Measurements from ENCODE around the gene NCK2. TPM values are rescaled to one million over a fixed set of nuclear protein-coding genes. Genes with fewer than 3 reads are reported as not detected.

NCK2 gene
- total RNA-seq, 4 donors from 2014 or later = 55.4 to 90.5 (median 62.5) TPM

DNA sequence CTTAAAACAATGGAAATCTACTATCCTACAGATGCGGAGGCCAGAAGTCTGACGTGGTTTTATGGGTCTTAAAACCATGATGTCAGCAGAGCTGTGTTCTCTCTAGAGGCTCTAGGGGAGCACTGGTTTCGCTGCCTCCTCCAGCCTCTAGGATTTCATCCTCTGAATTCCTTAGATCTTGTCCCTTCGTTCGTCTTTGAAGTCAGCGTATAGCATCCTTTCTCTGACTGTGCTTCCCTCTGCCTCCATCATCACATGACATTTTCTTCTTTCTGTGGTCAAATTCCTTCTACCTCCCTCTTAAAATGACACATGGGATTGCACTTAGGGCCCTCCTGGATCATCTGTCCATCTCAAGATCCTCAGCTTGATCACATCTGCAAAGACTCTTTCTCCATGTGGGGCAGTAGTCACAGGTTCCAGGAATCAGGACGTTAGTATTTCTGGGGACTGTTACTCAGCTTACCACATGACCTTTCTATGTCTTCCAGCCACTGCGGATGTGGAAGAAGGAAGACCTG lies 22.7 kb upstream of the NCK2 start:
- Histone ChIP-seq H3K4me1 (peaks cover 0 to 8% (median 0%) of the 10 kb centered on the region in 3 donors), H3K27me3 (no peaks in the 10 kb centered on the region), H3K9me3 (peaks cover 0 to 1% (median 0%) of the 10 kb centered on the region in 3 donors), H3K4me3 (no peak overlapping the region), H3K27ac (no peak overlapping the region), H3K36me3 (no peaks in the 10 kb centered on the region)
- WGBS, 2 donors = 78 to 86% methylated on average over 8 of the region's 8 CpGs
- DNase-seq = no peak
- TF ChIP-seq POLR2A (IDR thresholded peaks at IDR 0.05) = no peak
- TF ChIP-seq, protein P1, sequence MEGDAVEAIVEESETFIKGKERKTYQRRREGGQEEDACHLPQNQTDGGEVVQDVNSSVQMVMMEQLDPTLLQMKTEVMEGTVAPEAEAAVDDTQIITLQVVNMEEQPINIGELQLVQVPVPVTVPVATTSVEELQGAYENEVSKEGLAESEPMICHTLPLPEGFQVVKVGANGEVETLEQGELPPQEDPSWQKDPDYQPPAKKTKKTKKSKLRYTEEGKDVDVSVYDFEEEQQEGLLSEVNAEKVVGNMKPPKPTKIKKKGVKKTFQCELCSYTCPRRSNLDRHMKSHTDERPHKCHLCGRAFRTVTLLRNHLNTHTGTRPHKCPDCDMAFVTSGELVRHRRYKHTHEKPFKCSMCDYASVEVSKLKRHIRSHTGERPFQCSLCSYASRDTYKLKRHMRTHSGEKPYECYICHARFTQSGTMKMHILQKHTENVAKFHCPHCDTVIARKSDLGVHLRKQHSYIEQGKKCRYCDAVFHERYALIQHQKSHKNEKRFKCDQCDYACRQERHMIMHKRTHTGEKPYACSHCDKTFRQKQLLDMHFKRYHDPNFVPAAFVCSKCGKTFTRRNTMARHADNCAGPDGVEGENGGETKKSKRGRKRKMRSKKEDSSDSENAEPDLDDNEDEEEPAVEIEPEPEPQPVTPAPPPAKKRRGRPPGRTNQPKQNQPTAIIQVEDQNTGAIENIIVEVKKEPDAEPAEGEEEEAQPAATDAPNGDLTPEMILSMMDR (IDR thresholded peaks at IDR 0.05) = no peak
- intact Hi-C loops (cut with DNase I) = no loop called here

DNA sequence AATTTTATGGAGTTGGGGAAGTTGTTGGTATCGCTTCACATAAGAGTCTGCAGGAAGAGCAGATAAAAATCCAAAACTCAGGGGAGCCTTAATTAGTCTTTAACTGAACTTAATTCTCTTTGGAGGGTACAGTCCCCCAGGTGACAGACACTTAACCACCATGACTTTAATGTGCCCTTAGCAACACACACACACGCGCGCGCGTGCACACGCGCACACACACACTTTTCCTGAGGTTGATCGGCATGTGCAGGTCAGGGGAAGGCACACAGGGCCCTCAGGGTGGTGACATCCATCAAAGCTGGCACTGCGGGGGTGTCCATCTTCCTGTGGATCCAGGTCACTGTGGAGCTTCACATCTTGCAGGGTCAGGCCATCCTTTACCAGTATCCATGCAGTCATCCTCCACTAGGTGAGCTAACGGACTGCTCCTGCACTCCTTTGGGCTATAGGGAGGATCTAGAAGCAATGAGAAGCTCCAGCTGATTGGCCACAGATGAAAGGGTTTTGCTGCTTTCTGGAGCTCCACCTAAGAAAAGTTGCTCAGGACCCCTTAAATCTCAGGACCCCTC lies 21.9 kb upstream of the NCK2 start:
- peaks cover 0 to 8% (median 0%) of the 10 kb centered on the region in 3 donors for H3K4me1 ChIP-seq
- DNase-seq = no peak
- no peak for TF ChIP-seq POLR2A (IDR thresholded peaks at IDR 0.05)
- TF ChIP-seq, protein P1 (IDR thresholded peaks at IDR 0.05) = no peak
- H3K9me3 ChIP-seq = peaks cover 0 to 7% (median 0%) of the 10 kb centered on the region in 3 donors
- H3K27me3 ChIP-seq = no peaks in the 10 kb centered on the region
- intact Hi-C loops (cut with DNase I) = no loop called here
- WGBS, 2 donors = 92 to 93% methylated on average over 10 to 11 of the region's 11 CpGs
- H3K27ac ChIP-seq = no peak overlapping the region
- H3K36me3 ChIP-seq = no peaks in the 10 kb centered on the region
- no peak overlapping the region for H3K4me3 ChIP-seq

DNA sequence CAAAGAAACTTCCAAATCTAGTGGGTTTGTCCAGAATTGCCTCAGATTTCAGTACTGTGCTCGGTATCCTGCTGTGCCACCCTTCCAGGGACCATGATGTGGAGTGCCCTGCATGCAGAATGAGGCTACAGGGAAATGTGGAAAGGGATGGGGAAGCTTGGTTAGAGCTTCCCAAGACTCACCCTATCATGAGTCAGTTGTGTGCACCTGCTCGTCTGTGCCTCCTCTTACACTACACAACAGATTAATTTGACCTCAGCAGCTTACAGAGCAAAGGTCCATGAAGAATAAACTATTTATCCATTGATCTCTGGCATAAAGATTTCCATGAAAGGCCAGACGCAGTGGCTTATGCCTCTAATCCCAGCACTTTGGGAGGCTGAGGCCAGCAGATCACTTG lies 21.3 kb upstream of the NCK2 start:
- H3K36me3 ChIP-seq = no peaks in the 10 kb centered on the region
- H3K4me1 ChIP-seq = peaks cover 0 to 8% (median 0%) of the 10 kb centered on the region in 3 donors
- DNase-seq = no peak
- peaks cover 0 to 7% (median 0%) of the 10 kb centered on the region in 3 donors for H3K9me3 ChIP-seq
- intact Hi-C loops (cut with DNase I) = no loop called here
- no peaks in the 10 kb centered on the region for H3K27me3 ChIP-seq
- TF ChIP-seq POLR2A (IDR thresholded peaks at IDR 0.05) = no peak
- TF ChIP-seq, protein P1 (IDR thresholded peaks at IDR 0.05) = no peak
- no peak overlapping the region for H3K27ac ChIP-seq
- WGBS, 2 donors = 67 to 81% methylated on average over 3 of the region's 3 CpGs
- no peak overlapping the region for H3K4me3 ChIP-seq

DNA sequence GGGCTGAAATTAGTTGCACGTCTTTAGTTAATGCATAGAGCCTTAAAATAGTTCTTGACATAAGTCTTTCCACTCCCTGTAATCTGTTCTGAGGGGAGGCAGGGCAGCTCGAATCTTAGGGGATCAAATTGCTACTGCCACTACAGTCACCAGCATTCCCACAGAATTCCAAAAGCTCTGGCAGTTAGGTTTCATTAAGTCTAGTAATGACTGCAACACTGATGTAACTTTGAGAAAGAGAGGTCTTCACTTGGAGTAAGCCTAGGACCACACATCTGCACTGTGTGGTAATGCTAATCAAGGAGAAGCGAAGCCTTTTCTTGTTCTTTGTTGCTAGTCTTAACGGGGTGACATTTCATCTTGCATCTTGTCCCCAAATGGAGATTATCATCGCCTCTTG lies 19.3 kb upstream of the NCK2 start:
- H3K9me3 ChIP-seq = peaks cover 0 to 13% (median 0%) of the 10 kb centered on the region in 3 donors

DNA sequence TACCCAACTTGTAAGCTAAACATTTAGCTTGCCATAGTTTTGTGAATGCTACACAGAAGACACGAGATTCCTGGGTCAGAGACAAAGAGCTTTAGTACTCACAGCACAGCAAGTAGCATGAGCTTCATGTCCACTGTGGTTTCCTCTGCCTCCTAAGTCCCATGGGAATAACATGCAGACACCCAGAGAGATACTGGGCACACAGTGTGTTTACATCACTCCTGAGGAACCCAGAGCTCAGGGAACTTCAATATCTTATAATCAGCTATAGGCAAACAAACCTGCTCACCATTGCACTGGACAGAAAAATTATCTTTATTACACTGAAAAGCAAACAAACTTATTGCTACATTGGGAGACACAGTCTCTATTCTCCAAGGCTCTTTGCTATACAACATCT lies 14.5 kb upstream of the NCK2 start:
- 100% methylated on average over 1 of the region's 1 CpG for WGBS, 2 donors
- TF ChIP-seq, protein P1 (IDR thresholded peaks at IDR 0.05) = no peak
- no peak for DNase-seq

More for the DNA sequence above, 19.3 kb upstream of the NCK2 start:
- Histone ChIP-seq H3K27me3 (no peaks in the 10 kb centered on the region), H3K36me3 (no peaks in the 10 kb centered on the region), H3K4me1 (peaks cover 0 to 8% (median 0%) of the 10 kb centered on the region in 3 donors), H3K4me3 (no peak overlapping the region), H3K27ac (no peak overlapping the region)
- WGBS, 2 donors = 66% methylated on average over 5 of the region's 5 CpGs
- intact Hi-C loops (cut with DNase I) = no loop called here
- DNase-seq = no peak
- TF ChIP-seq, protein P1 (IDR thresholded peaks at IDR 0.05) = no peak
- TF ChIP-seq POLR2A (IDR thresholded peaks at IDR 0.05) = no peak

More for the DNA sequence above, 14.5 kb upstream of the NCK2 start:
- Histone ChIP-seq H3K9me3 (peaks cover 0 to 13% (median 0%) of the 10 kb centered on the region in 3 donors), H3K27ac (no peak overlapping the region), H3K27me3 (no peaks in the 10 kb centered on the region), H3K4me3 (no peak overlapping the region), H3K36me3 (no peaks in the 10 kb centered on the region), H3K4me1 (peaks cover 4 to 41% (median 15%) of the 10 kb centered on the region in 3 donors)
- intact Hi-C loops (cut with DNase I) = no loop called here

Measured in esophagus squamous epithelium (tissue), 5 donors.